ENCODE measurements around the gene CHIT1. TPM values are rescaled to one million over a fixed set of nuclear protein-coding genes. Genes with fewer than 3 reads are reported as not detected.

Gene CHIT1
- total RNA-seq = not detected in 2 replicates

DNA sequence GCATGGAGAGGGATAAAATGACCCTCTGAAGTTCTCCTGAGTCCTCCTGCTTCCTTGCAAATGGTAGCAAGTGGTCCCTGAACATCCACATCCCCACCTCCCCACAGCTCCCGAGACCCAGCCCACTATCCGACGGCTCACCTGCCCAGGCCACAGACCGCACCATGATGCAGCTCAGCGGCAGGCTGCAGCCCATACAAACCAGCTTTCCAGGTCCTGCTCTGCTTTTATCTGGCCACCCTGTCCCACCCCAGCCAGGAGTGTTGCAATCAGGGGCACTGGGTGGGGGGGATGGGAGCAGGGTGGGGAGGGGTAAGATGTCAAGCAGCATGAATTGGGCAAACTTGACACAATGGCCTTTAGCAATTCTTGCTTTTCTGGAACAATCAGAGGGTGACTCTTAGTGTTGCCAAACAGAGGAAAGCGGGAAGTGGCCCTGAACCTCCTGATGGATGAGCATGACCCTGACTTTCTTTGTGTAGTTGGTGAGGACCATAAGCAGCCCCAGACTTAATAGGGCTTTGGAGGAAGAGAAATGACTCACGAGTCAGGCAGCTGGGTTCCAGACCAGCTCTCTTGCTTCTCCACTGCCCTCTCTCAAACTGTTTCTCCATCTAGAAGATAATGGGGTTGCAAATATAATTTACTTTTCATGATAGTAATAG, at the start of gene CHIT1:
Gene CHIT1, minus strand, starts transcription at position 203 of the 665 bp plus-strand sequence. Its CDS starts 37 bp downstream, at position 166.

GRCh38 chr1:203186446-203187303, 42.8 kb downstream of the CHIT1 start, which contains the start of gene CHI3L1:
Gene CHI3L1, minus strand, starts transcription at chr1:203186704. Its CDS starts 81 bp downstream, at chr1:203186623.

GRCh38 chr1:203175237-203175826, 54.1 kb downstream of the CHIT1 start, which contains the start of gene MYBPH:
Gene MYBPH, minus strand, starts transcription at chr1:203175826. Its CDS starts 71 bp downstream, at chr1:203175755.

Other genes starting within 250 kb of the CHIT1 start
- 95.7 and 104 TPM in 2 replicates for gene TMEM183A, start 222.3 kb downstream of the CHIT1 start, total RNA-seq
- gene PPFIA4, start 203.2 kb downstream of the CHIT1 start, total RNA-seq = 11.2 and 14.5 TPM in 2 replicates
- gene MYOG, start 143.7 kb downstream of the CHIT1 start, total RNA-seq = not detected in 2 replicates
- 1.3 and 5.5 TPM in 2 replicates for gene ADORA1, start 101.9 kb downstream of the CHIT1 start, total RNA-seq
- not detected in 2 replicates for gene MYBPH, start 53.8 kb downstream of the CHIT1 start, total RNA-seq
- gene CHI3L1, start 43.0 kb downstream of the CHIT1 start, total RNA-seq = 2.7 and 11.0 TPM in 2 replicates
- 4.5 and 5.3 TPM in 2 replicates for gene BTG2, start 75.8 kb upstream of the CHIT1 start, total RNA-seq
- 1.9 and 4.9 TPM in 2 replicates for gene FMOD, start 121.4 kb upstream of the CHIT1 start, total RNA-seq
- gene PRELP, start 246.1 kb upstream of the CHIT1 start, total RNA-seq = 2.4 and 3.1 TPM in 2 replicates